SK-N-MC (cell line): Measurements from ENCODE around the gene PSMB4.

Experiments used
- EZH2 ChIP-seq: fragments of 200-600 bp; sonication (generic); IDR thresholded peaks from one replicate; pipeline ENCODE4 v1.6.1; 2017; ENCODE audit warnings: antibody characterized with exemption
- FOXP2 ChIP-seq: optimal IDR thresholded peaks from 2 replicates; pipeline ENCODE3; 2011; ENCODE audit warnings: mild to moderate bottlenecking, moderate library complexity; ENCODE audit not compliant: insufficient read depth; ENCODE audit errors: extremely low read length, control extremely low read depth
- POLR2AphosphoS5 ChIP-seq: IDR thresholded peaks from 2 replicates; pipeline ENCODE4 v1.6.1; 2012; ENCODE audit warnings: mild to moderate bottlenecking, low read depth, low read length, borderline replicate concordance

DNA sequence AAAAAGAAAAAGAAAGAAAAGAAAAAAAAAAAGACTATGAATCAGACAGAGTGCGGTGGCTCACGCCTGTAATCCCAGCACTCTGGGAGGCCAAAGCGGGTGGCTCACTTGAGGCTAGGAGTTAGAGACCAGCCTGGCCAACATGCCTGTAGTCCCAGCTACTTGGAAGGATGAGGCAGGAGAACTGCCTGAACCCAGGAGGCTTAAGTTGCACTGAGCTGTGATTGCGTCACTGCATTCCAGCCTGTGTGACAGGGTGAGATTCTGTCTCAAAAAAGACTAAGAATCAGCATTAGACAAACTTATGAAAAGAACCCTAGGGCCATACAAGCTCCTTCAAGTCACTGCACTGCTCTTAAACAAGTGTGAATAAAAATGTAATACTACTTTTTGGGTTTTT is 16.9 kb downstream of the PSMB4 start:
- TF ChIP-seq EZH2, result no peak
- TF ChIP-seq POLR2AphosphoS5, result no peak
- TF ChIP-seq FOXP2, result no peak
